Peyer's patch (tissue), 4 donors: ENCODE results near the gene NRG3.

Source experiments
- POLR2A ChIP-seq, 2 donors: fragments of 450-650 bp; IDR thresholded peaks; one replicate each; pipeline ENCODE4 v1.5.1; 2017; ENCODE audit warnings: antibody characterized with exemption in 2 of 2, mild to moderate bottlenecking in 2 of 2, moderate library complexity in 2 of 2
- TF ChIP-seq, protein P1 (sequence below), 6 experiments: fragments of 450-650 bp in 4 of 6; fragments of 200-600 bp in 2 of 6; sonication (generic) in 1 of 6; IDR thresholded peaks; one replicate each; pipeline ENCODE4 v1.5.1; 2017 to 2019; ENCODE audit warnings: antibody characterized with exemption in 6 of 6, mild to moderate bottlenecking in 3 of 6, moderate library complexity in 1 of 6

DNA sequence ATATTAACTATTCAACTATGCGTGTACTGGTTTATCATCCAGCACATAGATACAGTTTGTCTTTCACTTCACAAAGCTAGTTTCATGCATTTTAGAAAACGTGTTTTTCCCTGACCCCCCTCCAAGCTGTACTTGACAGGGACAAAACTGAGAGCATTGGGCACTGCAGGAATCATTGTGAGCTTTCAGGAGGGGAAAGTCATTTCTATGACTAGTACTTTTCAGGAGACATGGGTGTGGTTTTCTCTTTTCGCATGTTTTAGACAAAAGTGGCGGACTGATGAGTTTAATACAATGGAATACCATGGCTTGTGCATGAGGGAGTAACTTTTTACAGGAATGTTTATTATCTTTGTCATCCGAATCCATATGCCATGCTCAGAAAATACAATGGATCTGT lies 42.7 kb downstream of the NRG3 start:
- TF ChIP-seq, protein P1, sequence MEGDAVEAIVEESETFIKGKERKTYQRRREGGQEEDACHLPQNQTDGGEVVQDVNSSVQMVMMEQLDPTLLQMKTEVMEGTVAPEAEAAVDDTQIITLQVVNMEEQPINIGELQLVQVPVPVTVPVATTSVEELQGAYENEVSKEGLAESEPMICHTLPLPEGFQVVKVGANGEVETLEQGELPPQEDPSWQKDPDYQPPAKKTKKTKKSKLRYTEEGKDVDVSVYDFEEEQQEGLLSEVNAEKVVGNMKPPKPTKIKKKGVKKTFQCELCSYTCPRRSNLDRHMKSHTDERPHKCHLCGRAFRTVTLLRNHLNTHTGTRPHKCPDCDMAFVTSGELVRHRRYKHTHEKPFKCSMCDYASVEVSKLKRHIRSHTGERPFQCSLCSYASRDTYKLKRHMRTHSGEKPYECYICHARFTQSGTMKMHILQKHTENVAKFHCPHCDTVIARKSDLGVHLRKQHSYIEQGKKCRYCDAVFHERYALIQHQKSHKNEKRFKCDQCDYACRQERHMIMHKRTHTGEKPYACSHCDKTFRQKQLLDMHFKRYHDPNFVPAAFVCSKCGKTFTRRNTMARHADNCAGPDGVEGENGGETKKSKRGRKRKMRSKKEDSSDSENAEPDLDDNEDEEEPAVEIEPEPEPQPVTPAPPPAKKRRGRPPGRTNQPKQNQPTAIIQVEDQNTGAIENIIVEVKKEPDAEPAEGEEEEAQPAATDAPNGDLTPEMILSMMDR (IDR thresholded peaks at IDR 0.05) = no peak
- TF ChIP-seq POLR2A (IDR thresholded peaks at IDR 0.05) = no peak
